SU-DHL-6 (cell line): ENCODE data around the gene THSD7A.

Experiments used
- EZH2phosphoT487 ChIP-seq: fragments of 200-600 bp; sonication (generic), shearing (Covaris generic); conservative IDR thresholded peaks from 2 replicates; pipeline ENCODE4 v1.6.1; 2018; ENCODE audit warnings: mild to moderate bottlenecking, antibody characterized with exemption, low read length, moderate library complexity, mixed read lengths
- TF ChIP-seq, protein P1 (sequence below): fragments of 200-600 bp; sonication (generic); IDR thresholded peaks from one replicate; pipeline ENCODE4 v1.5.1; 2017; ENCODE audit warnings: antibody characterized with exemption, mild to moderate bottlenecking, low read length, moderate library complexity; ENCODE audit not compliant: insufficient read depth, poor library complexity, severe bottlenecking

DNA sequence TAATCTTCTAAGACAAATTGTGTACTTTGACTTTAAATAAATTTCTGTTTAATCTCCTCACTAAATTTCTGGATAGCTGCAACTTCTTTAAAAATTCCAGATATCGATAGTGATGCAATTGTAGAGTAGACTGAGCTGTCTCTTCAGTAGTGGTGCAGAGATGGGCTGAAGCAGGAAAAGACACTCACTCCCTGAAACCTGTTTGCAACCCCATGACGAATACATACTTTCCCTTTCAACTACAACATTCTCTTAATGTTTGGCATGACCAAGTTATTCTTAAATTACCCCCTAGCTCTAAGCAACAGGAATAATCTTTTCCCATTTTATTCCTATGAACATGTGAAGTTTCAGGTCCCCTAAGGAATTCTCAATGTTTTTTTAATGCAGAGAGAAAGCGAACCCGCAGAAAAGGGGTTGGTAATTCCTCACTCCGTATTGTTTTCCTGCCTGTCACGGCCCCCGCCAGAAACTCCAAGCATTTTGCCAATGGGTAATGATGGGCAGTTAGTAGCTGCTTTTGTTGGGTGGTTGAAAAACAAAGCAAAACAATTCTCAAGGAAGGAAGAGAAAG is 1.3 kb downstream of the THSD7A start:
- no peak for TF ChIP-seq EZH2phosphoT487
- TF ChIP-seq, protein P1, sequence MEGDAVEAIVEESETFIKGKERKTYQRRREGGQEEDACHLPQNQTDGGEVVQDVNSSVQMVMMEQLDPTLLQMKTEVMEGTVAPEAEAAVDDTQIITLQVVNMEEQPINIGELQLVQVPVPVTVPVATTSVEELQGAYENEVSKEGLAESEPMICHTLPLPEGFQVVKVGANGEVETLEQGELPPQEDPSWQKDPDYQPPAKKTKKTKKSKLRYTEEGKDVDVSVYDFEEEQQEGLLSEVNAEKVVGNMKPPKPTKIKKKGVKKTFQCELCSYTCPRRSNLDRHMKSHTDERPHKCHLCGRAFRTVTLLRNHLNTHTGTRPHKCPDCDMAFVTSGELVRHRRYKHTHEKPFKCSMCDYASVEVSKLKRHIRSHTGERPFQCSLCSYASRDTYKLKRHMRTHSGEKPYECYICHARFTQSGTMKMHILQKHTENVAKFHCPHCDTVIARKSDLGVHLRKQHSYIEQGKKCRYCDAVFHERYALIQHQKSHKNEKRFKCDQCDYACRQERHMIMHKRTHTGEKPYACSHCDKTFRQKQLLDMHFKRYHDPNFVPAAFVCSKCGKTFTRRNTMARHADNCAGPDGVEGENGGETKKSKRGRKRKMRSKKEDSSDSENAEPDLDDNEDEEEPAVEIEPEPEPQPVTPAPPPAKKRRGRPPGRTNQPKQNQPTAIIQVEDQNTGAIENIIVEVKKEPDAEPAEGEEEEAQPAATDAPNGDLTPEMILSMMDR: no peak
